NCI-H748 (cell line): ENCODE results near the gene CATSPERD.
"Not testable (repeated sequence)": the region's sequence is repeated elsewhere in the genome, so short reads cannot be mapped to it uniquely, and the experiment has no call there.

Experiments used
- DNase-seq: peaks from one replicate; lab custom pipeline; 2025; ENCODE audit not compliant: unreplicated experiment; lab: John Stamatoyannopoulos, UW

Gene CATSPERD

DNA sequence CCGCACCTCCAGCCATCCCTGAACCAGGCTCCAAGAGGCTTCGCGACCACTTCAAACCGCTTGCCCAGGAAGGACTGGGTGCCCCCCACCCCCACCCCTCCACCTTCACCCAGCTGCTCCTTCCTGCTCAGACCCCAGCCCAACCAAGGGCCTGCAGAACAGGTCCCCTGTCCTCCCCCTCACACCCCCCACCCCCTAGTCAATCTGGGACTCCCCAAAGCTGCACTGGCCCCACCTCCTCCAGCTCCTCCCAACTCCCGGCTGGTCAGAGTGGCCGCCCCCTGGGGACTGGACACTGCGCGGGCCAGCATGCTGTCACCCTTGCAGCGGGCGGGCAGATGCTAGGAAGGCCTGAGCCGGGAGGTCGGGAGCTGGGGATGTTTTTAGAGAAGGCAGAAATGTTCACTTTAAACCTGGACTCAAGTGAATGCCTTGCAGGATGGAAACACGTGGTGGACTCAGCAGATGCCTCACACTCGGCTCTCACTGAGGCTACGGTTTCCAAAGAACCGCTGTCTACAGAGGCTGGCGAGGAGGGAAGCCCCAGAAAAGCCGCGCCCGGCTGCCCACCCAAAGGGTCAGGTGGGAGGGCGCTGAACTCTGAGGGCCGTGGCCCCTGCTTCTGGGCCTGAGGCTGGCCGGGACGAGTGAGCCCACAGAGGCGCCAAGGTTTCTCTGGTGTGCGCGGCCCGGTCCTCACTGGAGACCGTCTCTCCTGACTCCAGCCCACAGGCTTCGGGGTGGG lies 22.4 kb upstream of the CATSPERD start:
- DNase-seq, result no peak

DNA sequence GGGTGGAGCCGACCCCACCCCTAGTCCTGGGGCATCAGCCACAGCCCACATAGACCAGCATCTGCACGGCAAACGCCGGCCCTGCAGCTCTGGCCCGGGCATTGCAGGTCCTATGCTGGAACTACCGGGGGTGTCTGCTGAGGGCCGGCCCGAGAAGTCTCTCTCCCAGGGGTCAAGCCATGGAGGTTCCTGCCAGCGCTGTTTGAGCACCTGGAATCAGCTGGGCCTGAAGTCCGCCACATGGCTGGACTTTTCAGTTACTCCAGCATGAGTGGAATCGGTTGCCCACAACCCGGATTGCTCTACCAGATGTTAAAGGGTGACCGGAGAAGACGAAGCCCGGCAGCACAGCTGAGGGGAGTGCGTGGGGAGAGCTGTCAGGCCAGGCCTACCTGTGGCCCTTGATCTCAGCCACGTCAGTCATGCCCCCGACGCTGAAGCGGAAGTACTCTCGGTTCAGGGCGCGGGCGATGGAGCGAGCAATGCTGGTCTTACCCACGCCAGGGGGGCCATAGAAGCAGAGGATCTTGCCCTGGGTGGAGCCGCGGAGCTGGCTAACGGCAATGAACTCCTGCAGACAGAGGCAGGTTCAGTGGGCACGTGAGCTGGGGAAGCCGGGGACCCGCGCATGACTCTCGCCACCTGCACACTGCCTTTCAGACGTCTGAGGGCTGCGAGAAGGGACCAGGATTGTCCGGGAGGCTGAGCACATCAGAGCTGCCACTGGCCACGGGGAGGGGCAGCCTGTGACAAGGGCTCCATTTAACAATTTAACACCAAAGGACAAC lies 21.6 kb upstream of the CATSPERD start:
- no peak for DNase-seq

DNA sequence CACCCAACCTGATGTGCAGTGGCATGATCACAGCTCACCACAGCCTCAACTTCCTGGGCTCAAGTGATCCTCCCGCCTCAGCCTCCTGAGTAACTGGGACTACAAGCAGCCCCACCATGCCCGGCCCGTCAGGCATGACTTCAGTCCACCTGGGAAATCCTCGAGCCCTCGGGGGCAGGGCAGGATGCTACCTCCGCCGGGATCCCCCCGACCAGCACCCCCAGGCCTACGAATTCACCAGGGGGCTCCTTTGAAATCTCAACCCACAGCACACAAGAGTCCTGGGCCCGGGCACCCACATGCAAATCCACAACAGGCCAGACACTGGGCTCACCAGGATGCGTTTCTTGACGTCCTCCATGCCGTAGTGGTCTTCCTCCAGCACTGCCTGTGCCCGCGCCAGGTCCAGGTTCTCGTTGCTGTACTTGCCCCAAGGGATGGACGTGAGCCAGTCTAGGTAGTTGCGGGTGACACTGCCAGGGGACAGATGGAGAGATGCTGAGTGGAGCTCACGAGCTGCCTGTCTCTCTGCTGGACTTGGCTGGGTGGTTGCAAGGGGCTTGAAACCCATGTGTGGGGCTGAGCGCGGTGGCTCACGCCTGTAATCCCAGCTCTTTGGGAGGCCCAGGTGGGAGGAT lies 19.9 kb upstream of the CATSPERD start:
- no peak for DNase-seq

DNA sequence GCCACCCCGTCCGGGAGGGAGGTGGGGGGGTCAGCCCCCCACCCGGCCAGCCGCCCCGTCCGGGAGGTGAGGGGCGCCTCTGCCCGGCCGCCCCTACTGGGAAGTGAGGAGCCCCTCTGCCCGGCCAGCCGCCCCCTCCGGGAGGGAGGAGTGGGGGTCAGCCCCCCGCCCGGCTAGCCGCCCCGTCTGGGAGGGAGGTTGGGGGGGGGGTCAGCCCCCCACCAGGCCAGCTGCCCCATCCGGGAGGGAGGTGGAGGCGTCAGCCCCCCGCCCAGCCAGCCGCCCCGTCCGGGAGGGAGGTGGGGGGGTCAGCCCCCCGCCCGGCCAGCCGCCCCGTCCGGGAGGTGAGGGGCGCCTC lies 18.4 kb upstream of the CATSPERD start:
- DNase-seq, result not testable (repeated sequence)

DNA sequence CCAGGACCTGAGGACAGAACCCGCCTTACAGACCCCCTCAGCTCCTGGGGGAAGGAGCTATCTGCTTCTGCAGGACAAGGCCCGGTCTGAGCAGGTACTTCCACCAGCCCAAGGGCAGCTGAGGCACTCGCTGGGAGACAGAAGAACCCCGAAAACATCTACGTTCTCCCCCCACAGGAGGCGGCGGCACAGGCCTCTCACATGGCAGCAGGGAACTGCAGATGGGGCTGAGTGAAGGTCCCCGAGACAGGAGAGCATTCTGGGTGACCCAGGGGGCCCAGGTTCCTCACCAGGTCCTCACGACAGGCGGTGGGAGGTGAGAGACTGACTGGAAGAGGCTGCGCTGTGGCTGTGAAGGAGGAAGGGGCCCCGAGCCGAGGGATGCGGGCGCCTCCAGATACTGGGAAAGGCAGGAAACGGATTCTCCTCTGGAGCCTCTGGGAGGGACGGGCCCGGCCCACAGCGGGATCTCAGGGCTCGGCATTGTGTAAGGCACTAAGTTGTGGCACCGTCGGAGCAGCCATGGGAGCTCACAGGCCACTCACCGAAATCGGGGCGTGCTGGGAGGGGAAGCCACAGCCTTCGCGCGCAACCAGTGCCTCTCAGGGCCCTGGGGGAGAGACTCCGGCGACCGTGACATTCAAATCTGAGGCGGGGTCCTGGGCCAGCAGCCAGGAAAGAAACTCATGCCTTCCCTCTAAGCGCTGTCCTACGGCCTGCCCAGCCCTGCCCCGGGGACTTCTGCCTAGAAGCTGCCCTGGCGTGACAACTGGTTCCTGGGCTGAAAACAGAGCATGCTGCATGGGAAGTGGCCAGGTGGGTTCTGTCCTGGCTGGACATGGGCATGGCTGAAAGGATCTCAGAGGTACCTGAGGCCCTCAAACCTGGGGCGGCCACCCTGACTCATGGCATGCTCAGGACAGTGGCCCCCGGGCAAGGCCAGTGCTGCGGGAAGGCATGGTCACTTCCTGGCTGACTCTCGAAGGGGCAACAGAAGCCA lies 16.3 kb upstream of the CATSPERD start:
- no peak for DNase-seq

DNA sequence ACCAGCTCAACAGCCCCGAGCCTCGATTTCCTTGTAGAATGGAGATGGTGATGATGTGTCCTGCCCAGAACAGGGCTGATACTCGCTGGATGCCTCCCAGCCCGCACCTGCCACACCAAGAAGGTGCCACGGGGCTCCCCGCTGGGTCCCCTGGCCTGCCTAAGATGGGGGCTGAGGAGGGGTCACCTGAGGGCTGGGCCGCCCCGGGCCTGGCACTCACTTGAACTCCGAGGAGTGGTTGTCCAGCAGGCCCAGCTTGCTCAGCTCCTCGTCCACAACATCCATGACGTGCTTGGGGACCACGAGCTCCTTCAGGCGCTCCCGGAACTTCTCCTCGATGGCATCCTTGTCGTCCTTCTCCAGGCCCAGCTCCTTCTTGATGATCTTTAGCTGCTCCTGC lies 14.9 kb upstream of the CATSPERD start:
- no peak for DNase-seq

DNA sequence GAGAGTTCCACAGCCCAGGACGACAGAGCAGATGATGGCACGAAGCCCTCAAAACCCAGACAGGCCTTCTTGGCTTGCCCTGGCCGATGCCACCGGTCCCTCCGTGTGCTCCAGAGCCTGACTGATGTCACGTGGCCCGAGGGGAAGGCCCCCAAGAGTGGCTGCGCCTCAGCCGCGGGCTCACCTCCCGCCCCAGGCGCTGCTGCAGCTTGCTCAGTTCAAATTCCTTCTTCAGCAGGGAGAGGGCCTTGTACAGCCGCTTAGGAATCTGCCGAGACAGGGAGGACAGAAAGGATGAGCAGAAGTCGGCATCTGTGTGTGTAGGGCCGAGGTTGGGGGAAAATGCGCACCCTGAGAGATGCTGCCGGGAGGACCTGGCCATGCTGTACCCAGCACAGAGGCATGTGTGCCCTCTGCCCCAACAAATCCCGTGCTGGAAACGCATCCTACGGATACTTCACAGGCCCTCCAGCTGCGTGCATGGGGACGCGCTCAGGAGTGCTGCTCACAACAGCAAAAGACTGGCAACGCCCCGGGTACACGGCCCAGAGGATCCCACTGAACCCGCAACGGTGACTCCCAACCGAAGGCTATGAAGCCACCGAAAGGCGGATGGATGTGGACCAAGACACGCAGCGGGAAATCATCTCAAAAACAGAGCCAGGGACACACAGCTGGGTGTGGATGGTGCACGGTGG lies 13.4 kb upstream of the CATSPERD start:
- DNase-seq, result no peak

DNA sequence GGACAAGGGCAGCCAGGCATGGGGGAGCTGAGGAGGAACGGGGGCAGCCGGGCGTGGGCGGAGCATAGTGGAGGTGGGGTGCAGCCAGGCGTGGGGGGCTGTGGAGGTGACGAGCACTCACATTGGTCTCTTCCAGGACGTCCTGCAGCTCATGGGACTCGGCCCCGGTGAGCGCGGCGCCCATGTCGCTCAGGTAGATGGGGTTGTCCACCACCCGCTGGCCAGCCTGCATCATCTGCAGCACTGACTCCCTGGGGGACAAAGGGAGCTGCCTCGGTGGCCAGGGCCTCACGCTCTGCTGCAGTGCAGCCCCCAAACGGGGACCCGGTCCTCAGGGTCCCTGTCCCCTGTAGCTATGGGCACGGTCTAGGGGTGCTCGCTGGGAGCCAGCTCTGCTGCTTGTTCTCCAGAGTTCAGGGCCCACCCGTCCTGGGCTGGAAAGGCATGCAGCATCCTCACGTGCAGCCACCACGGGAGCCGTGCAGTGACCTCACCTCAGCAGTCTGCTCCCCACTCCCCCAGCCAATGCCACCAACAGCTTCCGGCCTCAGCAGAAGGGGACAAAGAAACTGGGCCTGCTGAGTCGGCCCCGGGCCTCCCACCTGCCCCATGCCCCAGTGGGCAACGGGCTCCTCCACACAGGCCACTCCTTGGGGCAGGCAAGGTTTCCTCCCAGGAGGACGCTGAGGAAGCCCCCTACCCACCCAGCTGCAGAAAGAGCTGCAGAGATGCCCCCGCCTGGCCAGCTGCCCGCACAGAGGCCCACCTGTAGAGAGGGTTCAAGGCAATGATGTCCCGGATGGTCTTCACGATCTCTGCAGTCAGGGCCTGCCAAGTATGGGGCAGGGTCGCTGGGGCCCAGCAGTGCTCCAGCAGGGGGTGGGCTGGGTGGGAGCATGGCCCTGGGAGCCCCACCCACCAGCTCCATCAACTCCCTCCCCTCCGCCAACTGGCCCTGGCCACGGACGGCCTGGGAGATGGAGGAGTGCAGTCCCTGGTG lies 12.6 kb upstream of the CATSPERD start:
- DNase-seq, result no peak

DNA sequence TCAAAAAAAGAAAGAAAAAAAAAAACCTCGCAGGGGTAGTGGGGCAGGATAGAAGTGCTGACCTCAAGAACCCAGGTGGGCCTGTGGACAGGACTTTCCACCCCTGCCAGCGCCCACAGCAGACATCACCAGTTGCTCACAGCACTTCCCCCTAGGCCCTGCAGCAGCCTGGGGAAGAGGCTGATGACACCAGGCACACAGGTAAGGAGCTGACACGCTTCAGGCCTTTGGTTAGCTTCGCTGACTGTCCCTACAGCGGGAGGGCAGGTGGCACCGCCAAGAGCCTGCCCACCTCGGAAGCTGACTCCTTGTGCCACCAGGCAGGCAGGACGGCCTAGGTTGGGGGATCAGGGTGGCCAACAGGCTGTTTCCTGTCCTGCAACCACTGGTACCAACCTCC lies 9.4 kb upstream of the CATSPERD start:
- DNase-seq, result no peak

DNA sequence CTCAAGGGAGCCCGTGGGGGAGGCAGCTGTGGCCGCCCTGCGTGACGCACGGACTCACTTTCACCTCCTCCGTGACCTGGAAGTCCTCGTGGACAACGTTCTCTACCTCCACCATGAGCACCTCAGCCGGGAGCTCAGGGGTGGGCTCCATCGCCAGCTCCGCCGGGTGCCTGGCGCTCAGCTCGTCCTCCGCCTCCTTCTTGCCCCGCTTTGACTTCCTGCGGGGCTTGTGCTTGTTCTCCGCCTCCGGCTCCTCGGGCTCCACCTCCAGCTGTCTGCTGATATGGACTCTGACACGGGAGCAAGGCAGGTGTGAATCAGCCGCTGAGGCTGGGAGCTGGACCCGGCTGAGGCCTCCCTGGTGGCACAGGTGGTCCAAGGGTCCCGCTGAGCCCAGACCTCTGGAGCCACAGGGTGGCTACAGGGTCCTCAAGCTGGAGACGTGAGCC lies 8.7 kb upstream of the CATSPERD start:
- DNase-seq, result no peak

DNA sequence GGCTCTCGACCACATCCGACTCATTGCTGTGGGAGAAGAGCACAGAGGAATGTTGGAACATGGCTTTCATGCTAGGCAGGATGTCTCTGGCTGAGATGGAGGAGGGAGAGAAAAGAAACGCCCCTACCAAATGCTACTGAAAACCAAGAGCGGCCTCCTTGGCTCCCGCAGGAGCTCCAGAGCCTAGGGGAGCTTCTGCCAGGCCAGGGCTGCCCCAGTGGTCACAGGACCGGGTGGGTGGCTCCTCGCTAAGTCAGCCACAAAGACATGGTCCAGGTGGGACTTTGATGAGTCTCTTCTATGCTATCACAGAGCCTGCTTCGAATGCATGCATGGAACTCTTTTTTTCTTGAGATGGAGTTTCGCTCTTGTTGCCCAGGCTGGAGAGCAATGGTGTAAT lies 7.2 kb upstream of the CATSPERD start:
- no peak for DNase-seq

DNA sequence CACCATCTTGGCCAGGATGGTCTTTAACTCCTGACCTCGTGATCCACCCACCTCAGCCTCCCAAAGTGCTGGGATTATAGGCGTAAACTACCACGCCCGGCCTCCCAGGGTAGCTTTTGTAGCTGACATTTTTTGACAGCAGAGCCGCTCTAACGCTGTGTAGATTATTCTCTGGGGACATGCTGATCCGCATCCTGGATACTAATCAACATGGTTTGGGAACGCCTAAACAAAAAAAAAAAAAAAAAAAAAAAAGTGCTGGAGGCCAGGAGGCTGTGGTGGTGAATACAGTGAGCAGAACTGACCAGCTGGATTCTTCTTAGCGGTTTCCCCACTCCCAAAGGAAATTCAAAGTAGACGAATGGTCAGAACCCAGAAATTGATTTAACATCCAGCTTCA lies 5.6 kb upstream of the CATSPERD start:
- no peak for DNase-seq

DNA sequence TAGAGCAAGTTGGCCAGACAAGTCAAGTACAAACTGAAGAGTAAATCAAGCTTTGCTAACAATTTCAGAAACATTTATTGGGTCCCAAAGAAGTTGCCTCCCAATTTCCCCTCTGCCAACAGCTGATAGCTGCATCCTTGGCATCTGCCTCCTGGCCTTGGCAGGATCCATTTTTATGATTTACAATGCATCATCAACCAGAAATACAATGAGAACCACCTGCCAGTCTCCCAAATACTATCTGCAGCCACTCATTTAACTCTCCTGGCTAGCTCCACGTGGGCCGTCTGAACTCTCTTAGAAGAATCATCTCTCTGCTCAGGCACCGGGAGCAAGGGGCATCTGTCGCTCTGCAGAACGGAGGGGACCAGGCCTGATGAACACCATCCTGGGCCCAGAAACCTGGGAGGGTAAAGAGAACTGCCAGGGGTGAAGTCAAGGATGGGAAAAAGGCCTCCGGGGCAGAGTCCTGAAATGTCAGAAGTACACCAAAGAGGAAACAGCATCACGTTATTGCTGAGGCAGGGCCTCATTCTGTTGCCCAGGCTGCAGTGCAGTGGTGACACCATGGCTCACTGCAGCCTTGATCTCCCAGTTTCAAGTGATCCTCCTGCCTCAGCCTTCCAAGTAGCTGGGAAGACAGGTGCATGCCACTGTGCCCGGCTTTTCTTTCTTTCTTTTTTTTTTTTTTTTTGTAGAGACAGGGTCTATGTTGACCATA lies 3.1 kb upstream of the CATSPERD start:
- DNase-seq, result no peak

DNA sequence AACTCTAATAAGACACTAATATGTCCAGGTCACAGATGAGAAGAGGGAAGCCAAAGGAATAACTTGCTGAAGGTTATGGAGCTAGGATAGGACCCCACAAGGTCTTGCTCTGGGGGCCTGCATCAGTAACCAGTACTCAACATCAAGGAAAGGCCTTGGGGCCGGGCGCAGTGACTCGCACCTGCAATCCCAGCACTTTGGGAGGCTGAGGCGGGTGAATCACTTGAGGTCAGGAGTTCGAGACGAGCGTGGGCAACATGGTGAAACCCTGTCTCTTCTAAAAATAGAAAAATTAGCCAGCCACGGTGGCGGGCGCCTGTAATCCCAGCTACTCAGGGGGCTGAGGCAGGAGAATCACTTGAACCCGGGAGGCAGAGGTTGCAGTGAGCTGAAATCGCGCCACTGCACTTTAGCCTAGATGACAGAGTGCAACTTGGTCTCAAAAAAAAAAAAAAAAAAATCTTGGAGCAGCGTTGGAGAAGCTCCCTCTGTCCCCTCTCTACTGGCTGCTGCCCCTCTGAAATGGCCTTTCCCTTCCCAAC lies 2.3 kb upstream of the CATSPERD start:
- DNase-seq, result no peak

DNA sequence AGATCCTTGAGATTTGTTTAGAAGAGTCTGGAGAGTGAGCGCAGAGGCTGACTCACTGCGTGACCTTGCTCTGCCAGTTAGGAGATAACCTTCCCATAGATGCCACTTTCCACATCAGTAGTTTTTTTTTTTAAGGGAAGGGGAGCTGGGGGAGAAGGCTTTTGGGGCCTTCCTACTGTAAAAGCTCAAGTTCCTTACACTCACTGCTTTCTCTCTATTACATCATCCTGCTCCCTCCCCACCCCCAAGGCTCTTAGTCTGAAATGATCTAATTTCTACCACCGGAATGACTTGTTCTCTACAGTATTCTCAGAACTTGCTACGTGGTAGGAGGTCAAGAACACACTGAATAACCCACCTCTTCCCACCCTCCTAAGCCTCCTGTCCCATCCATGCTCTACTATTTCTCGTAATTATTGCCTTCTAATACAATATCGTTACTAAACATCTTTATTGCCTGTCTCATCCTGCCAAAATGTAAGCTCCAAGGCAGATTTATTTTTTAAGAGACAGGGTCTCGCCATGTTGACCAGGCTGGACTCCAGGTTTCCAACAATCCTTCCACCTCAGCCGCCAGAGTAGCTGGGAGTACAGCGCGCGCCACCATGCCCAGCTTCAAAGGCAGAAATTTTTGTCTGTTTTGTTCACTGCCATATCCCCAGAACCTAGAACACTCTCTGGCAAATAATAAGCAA lies 1.7 kb upstream of the CATSPERD start:
- DNase-seq, result no peak

DNA sequence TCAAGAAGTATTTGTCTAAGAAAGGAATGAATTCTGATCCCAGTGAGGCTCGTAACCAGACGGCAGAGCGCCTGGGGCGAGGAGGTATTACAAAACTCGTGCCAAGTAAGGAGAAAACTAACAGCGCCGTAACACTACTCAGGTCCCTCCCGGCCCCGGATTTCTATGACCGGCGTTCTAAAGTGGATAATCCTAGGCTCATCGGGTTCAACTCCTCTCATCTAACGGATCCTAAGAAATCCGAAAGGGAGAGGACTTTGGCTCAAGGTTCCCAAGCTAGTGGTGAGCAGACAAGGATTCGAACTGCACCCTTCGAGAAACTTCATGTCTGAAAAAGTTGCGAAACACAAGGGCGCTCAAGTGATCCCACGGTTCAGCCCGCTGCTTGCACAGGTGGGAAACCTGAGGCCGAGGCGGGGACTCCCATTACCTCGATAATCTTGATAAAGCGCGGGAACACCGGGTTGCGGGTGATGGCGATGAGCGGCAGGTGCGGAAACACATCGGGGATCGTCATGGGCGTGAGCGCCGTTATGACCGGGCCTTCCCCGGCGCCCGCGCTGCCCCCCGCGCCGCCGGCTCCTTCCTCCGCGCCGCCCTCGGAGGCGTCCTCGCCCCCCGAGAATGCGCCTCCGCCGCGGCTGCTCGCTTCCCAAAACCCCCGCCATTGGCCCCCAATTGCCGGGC lies 1.0 kb upstream of the CATSPERD start:
- DNase-seq, result peak; percentile 37

DNA sequence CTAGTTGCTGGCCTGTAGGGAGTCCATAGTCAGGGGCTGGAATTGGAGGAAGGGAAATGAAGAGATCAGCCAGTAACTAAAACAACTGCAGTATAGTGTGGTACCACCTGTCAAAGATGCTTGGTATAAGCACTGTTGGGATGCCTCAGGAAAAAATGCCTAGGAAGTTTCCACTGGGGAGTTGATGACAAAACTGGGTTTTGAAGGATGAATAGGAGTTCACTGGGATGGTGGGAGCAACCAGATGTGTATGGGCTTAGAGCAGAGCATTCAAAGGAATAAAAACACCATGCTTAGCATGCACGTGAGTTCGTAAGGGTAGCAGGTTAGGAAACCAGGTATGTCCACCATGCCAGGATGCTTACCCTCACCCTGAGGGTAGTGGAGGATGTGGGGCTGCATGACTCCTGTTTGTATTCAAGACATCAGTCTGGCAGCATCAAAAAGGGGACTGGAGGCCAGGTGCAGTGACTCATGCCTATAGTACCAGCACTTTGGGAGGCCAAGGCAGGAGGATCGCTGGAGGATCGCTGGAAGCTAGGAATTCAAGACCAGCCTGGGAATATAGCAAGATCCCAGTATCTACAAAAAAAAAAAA lies 7.1 kb downstream of the CATSPERD start:
- no peak for DNase-seq
